ENCODE results near the gene STT3A. TPM values are rescaled to one million over a fixed set of nuclear protein-coding genes. Genes with fewer than 3 reads are reported as not detected.

Gene STT3A
- total RNA-seq, 1 experiment from 2014 or later = 113 TPM

DNA sequence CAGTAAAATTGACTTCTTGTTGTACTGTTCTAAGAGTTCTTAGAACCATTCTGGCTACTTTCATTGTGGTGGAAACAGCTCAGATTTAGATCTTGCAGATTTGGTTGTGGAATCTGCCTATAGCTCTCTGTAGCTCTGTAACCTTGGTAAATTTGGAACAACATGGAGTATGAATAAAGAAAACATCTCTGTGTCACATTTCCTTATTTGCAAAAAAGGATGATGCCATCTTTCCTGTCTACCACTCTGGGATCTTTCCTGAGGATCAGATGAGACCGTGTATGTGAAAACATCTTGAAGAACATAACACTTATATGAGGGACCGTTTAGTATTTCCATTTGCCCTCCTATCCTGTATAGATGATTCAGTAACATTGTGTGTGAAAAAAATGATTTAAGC, 78.9 kb downstream of the STT3A start:
- no peak for DNase-seq
- ChIA-PET CTCF (no interaction called here), POLR2A (ENCODE audit: unreplicated experiment) (no interaction called here)
- Histone ChIP-seq H3K4me2 (no peak overlapping the region), H3K9me3 (ENCODE audit: insufficient read depth, low read depth) (peaks cover 2% of the 10 kb centered on the region; the same call in 1 of the 2 replicates), H3K9me2 (ENCODE audit: insufficient read depth) (no peaks in the 10 kb centered on the region), H3K4me3 (no peak overlapping the region), H3K27me3 (ENCODE audit: insufficient read depth, low read depth) (no peaks in the 10 kb centered on the region), H3K27ac (no peak overlapping the region), H3K79me2 (ENCODE audit: low read depth) (no peaks in the 10 kb centered on the region), H3K4me1 (replicated peaks; ENCODE audit: insufficient read depth) (no peaks in the 10 kb centered on the region), H4K20me1 (ENCODE audit: insufficient read depth) (no peaks in the 10 kb centered on the region), H3F3A (ENCODE audit: insufficient read depth, low read depth) (no peaks in the 10 kb centered on the region), H2AFZ (no peak overlapping the region), H3K36me3 (ENCODE audit: low read depth) (peaks cover 6% of the 10 kb centered on the region; the same call in 1 of the 2 replicates)
- no TSS peak for BruUV-seq (replicated peaks)
- intact Hi-C loops (cut with micrococcal nuclease; ENCODE audit: unreplicated experiment) = no loop called here
- TF ChIP-seq EZH2 (IDR thresholded peaks at IDR 0.05; ENCODE audit: low read depth) = no peak
- no peak for TF ChIP-seq CTCF (conservative IDR thresholded peaks at IDR 0.05)

Other genes starting within 250 kb of the STT3A start
- gene FEZ1, start 96.6 kb upstream of the STT3A start, total RNA-seq (2021) = 0.57 and 1.3 TPM in 2 replicates
- 69.7 and 88.2 TPM in 2 replicates for gene EI24, start 23.4 kb upstream of the STT3A start, total RNA-seq (2021)
- gene CHEK1, start 32.3 kb downstream of the STT3A start, total RNA-seq (2021) = 36.5 and 39.8 TPM in 2 replicates
- not detected in 2 replicates for gene ACRV1, start 88.0 kb downstream of the STT3A start, total RNA-seq (2021)
- gene PATE1, start 153.4 kb downstream of the STT3A start, total RNA-seq (2021) = not detected in 2 replicates
- 1.3 TPM in 2 replicates for gene PATE2, start 186.0 kb downstream of the STT3A start, total RNA-seq (2021)
- gene PATE3, start 195.3 kb downstream of the STT3A start, total RNA-seq (2021) = not detected in 2 replicates
- gene PATE4, start 240.5 kb downstream of the STT3A start, total RNA-seq (2021) = not detected in 2 replicates